BJ (cell line): ENCODE measurements around the gene MLLT3. TPM values are rescaled to one million over a fixed set of nuclear protein-coding genes. Genes with fewer than 3 reads are reported as not detected.

Experiments
- CTCF ChIA-PET: fragments of 350-600 bp; formaldehyde crosslinking; extraction: SDS; loops from one replicate; lab custom pipeline; 2021; ENCODE audit warnings: antibody characterized with exemption, inconsistent platforms; lab: Yijun Ruan, JAX
- POLR2A ChIA-PET: fragments of 300-600 bp; sonication (Branson Sonifier 250); formaldehyde crosslinking; extraction: SDS; loops from one replicate; lab custom pipeline; 2021; ENCODE audit warnings: antibody characterized with exemption; lab: Charles Lee
- DNase-seq: peaks from one replicate; pipeline ENCODE4 v3.0.0-alpha.2; 2011; ENCODE audit warnings: low read depth
- H3K27me3 ChIP-seq: 2 replicates; pipeline ENCODE4 v1.6.0; 2011; ENCODE audit warnings: low read length; ENCODE audit not compliant: control insufficient read depth, insufficient read depth
- H3K36me3 ChIP-seq: 2 replicates; pipeline ENCODE4 v1.5.1; 2011; ENCODE audit warnings: low read length; ENCODE audit not compliant: control insufficient read depth, insufficient read depth
- H3K4me3 ChIP-seq: 2 replicates; pipeline ENCODE4 v1.5.1; 2011; ENCODE audit warnings: low read depth, mild to moderate bottlenecking, control low read depth, low read length
- polyA plus RNA-seq: library from polyadenylated mRNA; depleted of rRNA; stranded (reverse); fragments of >200 nt; gene quantifications from 2 replicates; pipeline ENCODE4 v1.2.3, GENCODE V29; 2011
- TF ChIP-seq, protein P1 (sequence below): IDR thresholded peaks from 2 replicates; pipeline ENCODE4 v1.5.1; 2011; ENCODE audit warnings: low read depth, mild to moderate bottlenecking, control low read depth, inconsistent platforms, low read length, moderate library complexity; ENCODE audit not compliant: insufficient read depth

The MLLT3 gene
- polyA plus RNA-seq, 1 experiment: 13.8 TPM

DNA sequence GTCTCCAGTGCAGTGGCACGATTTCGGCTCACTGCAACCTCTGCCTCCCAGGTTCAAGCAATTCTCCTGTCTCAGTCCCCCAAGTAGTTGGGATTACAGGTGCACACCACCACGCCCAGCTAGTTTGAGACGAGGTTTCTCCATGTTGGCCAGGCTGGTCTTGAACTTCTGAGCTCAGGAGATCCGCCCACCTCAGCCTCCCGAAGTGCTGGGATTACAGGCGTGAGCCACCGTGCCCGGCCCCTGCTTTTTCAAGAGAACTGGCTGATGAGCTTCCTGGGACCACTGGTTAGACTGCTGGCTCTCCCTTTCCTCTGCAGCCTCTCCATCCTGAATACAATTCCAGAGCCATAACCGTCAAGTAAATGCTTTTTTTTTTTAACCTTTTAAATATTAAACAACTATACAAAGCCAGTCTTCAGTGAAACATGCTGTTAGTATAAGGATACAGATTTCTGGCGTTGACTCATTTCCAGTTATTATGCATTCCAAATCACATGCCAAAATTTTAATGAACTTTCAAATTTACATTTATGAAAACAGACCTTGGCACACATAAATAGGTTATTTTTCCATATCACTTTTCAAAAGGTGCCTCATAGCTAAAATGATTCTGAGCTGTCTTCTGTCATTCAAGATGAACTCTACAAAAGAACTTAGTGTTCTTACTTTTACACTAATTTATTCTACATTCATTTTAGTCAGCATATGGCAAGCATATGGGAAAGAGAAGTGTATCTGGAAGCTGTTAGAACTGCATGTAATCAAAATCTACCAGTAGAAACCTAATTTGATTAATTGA is 116.0 kb downstream of the MLLT3 start:
- ChIA-PET POLR2A (no interaction called here), CTCF (interaction anchor here (0.6 kb wide), 2 partner anchors 47 to 58 kb away, joined by 3 read pairs; no protein-coding TSS in a partner anchor)
- TF ChIP-seq, protein P1, sequence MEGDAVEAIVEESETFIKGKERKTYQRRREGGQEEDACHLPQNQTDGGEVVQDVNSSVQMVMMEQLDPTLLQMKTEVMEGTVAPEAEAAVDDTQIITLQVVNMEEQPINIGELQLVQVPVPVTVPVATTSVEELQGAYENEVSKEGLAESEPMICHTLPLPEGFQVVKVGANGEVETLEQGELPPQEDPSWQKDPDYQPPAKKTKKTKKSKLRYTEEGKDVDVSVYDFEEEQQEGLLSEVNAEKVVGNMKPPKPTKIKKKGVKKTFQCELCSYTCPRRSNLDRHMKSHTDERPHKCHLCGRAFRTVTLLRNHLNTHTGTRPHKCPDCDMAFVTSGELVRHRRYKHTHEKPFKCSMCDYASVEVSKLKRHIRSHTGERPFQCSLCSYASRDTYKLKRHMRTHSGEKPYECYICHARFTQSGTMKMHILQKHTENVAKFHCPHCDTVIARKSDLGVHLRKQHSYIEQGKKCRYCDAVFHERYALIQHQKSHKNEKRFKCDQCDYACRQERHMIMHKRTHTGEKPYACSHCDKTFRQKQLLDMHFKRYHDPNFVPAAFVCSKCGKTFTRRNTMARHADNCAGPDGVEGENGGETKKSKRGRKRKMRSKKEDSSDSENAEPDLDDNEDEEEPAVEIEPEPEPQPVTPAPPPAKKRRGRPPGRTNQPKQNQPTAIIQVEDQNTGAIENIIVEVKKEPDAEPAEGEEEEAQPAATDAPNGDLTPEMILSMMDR: no peak
- DNase-seq: no peak
- Histone ChIP-seq H3K27me3 (no peaks in the 10 kb centered on the region), H3K4me3 (no peak overlapping the region), H3K36me3 (no peaks in the 10 kb centered on the region)

DNA sequence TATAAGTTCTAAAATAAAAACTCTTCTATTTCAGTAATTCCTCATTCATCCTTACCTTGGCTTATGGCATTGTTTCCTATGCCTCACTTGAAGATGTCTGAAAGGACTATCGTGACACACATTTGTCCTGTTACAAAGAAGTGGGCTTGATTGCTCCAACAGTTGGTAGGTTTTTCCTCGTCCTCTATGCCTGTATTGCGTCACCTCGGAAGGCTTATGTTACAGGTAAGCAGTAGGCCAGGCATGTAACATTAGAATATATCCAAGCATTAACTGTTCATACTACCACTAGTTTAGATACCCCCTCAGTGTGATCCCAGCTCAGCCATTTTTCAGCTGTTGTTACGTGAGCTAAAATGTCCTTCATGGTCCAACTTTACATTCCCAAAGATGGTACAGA is 116.7 kb downstream of the MLLT3 start:
- Histone ChIP-seq H3K4me3 (no peak overlapping the region), H3K27me3 (no peaks in the 10 kb centered on the region), H3K36me3 (no peaks in the 10 kb centered on the region)
- CTCF ChIA-PET: interaction anchor here (0.6 kb wide), 1 partner anchor 57 kb away, joined by 3 read pairs; no protein-coding TSS in a partner anchor
- no peak for DNase-seq
- TF ChIP-seq, protein P1: no peak
- POLR2A ChIA-PET: no interaction called here

DNA sequence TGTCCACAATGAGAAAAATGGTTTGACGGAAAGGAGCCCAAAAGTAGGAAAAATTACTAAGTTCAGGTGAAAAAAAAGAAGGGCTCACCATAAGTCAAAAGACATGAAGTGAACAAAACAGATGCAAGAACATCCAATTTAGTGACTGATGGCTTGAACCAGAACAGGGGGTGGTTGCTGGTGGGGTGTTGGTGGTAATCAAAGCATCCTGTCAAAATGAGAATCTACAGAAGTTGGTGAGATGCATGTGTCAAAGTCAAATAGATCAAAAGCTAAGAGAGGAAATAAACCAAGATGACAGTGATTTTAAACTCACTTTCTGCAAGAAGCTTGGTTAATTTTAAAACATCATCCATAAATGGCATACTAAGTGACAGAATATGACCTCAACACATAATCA is 117.4 kb downstream of the MLLT3 start:
- ChIA-PET CTCF (interaction anchor here (0.7 kb wide), 1 partner anchor 20 kb away, joined by 3 read pairs; no protein-coding TSS in a partner anchor), POLR2A (no interaction called here)
- H3K36me3 ChIP-seq: no peaks in the 10 kb centered on the region
- TF ChIP-seq, protein P1: no peak
- DNase-seq: no peak
- no peak overlapping the region for H3K4me3 ChIP-seq
- H3K27me3 ChIP-seq: no peaks in the 10 kb centered on the region

DNA sequence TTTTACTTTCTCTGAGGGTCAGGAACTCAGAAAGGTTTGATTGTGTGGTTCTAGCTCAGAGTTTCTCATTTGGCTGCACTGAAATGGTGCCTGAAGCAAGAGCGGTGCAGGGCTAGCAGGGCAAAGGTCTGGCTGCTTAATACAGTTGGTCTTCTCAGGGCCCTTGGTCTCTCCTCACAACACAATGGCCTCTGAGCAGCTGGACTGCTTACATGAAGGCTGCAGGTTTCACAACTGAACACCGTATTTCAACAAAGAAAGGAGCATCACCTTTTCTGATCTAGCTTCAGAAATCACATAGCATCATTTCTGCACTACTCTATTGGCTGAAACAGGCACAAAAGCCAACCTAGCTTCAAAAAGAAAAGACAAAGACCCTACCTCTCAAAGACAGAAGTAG is 122.2 kb downstream of the MLLT3 start:
- no peaks in the 10 kb centered on the region for H3K27me3 ChIP-seq
- no peak overlapping the region for H3K4me3 ChIP-seq
- no peaks in the 10 kb centered on the region for H3K36me3 ChIP-seq
- no peak for DNase-seq
- TF ChIP-seq, protein P1: no peak
- CTCF ChIA-PET: interaction anchor here (1.0 kb wide), 1 partner anchor 29 kb away, joined by 3 read pairs; no protein-coding TSS in a partner anchor
- POLR2A ChIA-PET: no interaction called here

DNA sequence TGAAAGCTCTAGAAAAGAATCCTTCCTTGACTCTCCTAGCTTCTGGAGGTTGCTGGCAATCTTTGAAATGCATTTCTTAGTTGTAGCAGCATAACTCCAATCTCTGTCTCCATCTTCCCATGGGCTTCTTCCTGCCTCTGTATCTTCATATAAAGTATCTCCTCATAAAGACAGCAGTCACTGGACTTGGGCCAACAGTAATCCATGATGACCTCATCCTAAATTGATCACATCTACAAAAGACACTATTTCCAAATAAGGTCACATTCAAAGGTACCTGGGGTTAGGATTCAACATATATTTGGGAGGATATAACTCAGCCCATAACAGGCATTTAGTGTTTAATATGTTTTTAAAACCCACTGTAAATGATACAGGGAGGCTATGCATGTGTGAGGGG is 123.3 kb downstream of the MLLT3 start:
- H3K27me3 ChIP-seq: no peaks in the 10 kb centered on the region
- no peak overlapping the region for H3K4me3 ChIP-seq
- H3K36me3 ChIP-seq: no peaks in the 10 kb centered on the region
- DNase-seq: no peak
- CTCF ChIA-PET: interaction anchor here (0.5 kb wide), 1 partner anchor 217 kb away, joined by 3 read pairs; no protein-coding TSS in a partner anchor
- POLR2A ChIA-PET: interaction anchor here (0.6 kb wide), 1 partner anchor 63 kb away, joined by 3 read pairs; no protein-coding TSS in a partner anchor
- TF ChIP-seq, protein P1: no peak
